Measurements from ENCODE around the gene EML4.
"Not testable (repeated sequence)": the region's sequence is repeated elsewhere in the genome, so short reads cannot be mapped to it uniquely, and the experiment has no call there.

Gene EML4

GRCh38 chr2:42315844-42316470, 146.8 kb downstream of the EML4 start:
- no peak for DNase-seq

- no peak for DNase-seq
Observed at GRCh38 chr2:42316910-42317309, 147.8 kb downstream of the EML4 start.

DNA sequence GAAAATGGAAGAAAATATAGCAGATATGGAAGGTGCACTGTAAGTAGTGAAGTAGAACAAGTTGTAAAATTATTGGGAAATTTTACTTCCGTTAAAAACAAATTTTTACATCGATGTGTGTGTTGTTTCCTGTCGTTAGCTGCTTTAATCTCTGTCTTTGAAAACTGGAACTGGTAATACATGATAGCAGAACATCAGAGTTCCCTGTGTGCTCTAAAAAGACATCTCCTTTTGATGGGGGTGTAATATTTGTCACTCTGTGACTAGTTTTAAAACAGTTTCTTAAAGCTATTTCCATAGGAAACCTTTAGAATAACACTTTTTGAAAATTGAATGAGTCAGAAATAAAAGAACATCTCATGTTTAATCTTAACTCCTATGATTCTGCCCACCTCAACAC, 148.3 kb downstream of the EML4 start:
- DNase-seq = no peak

GRCh38 chr2:42317945-42318344, 148.8 kb downstream of the EML4 start:
- no peak for DNase-seq

DNA sequence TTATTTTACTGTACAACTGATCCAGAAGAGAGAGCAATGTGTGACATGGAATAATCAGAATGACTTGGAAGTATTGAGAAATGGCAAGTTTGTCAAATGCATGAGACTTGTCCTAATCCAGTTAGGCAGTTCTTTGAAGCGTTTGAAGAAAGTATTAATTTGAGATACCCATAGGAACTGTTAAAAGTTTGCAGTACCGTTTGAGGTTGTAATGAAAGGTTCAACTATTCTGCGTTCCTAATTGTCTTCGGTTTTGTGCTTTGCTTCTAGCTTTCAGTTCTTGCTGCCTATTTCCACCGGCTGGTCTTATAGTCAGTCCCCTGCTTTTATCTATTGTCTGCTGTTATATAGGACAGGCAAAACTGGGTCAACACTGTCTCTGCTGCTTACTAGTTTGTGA, 150.1 kb downstream of the EML4 start:
- DNase-seq = no peak

DNA sequence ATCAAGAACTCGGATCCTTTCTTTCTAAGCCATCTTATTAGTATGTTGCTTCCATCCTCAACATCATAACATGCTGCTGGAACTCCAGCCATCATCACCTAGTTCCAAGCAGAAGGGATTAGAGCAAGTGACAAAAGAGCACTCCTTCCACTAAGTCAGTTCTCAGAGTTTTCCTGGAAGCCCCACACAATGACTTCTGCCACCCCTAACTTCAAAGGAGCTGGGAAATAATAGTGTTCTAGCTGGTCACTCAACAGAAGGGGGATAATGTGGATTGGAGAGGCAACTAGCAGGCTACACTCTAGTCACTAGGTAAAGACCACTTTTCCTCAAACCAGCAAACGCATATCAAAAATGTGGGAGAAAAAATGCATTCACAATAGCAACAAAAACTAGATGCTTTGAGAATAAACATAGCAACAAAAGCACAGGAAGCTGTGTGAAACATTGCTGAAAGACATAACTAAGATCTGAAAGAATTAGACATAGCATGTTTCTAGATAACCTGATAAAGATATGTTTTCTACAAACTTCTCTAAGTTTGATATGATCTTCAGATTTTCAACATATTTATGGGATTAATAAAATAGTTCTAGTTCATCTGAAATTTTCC, 152.4 kb downstream of the EML4 start:
- DNase-seq = no peak

DNA sequence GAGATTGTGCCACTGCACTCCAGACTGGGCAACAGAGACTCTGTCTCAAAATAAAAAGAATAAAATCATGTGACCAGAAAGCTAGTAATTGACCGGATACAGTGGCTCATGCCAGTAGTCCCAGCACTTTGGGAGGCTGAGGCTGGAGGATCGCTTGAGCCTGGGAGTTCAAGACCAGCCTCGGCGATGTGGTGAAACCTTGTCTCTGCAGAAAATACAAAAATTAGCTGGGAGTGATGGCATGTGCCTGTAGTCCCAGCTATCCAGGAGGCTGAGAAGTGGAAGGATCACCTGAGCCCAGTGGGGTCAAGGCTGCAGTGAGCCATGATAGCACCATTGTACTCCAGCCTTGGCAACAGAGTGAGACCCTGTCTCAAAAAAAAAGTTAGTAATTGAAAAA, 155.1 kb downstream of the EML4 start:
- DNase-seq = no peak

- DNase-seq = no peak
Observed at GRCh38 chr2:42324949-42325348, 155.8 kb downstream of the EML4 start.

DNA sequence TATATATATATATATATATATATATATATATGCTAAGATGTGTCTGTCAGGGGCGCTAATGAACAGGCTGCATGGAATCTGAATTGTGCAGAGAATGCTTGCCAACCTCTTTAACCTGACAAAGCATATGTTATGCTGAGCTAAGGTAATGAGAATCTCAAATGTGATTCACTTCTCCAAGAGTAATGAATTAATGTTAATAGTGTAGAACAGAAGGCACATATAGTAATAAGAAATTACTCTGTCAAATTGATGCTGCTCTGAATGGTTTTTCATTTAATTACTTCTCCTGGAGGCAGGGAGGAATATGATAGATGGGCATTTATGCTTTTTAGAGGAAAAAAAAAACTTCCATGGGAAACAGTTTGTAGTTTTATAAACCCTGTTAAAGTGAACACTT, 156.5 kb downstream of the EML4 start:
- no peak for DNase-seq

- DNase-seq = no peak
Observed at GRCh38 chr2:42327125-42327524, 158.0 kb downstream of the EML4 start.

DNA sequence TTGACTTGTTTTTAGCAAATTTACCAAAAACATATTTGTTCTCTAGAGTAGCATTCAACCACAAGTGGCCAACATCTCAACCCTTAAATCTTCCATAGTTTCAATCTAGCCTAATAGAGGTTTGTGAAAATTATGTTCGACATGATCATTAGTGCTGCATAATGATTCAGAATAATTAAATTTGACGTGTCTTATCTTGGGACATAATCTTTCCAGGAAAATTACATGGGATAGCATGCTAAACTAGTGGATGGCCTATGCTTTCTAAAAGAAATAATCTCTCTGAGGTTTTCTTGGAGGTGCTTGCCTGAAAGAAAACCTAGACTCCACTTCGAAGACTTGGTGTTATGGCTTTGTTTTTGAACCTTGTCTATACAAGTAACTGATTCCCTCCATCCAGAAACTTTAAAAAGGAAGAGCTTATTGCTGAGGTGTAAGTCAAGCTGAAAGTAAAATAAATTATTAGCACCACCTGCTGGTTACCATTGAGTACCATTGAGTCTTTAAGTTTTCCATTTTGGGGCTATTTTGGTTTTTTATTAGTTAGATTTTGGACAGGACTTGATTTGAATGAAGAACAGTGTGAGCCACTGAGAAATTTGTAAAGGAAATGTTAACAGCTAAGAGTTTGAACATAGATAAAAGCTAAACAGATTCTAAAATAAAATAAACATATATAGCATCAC, 159.1 kb downstream of the EML4 start:
- peak; percentile 24 for DNase-seq

DNA sequence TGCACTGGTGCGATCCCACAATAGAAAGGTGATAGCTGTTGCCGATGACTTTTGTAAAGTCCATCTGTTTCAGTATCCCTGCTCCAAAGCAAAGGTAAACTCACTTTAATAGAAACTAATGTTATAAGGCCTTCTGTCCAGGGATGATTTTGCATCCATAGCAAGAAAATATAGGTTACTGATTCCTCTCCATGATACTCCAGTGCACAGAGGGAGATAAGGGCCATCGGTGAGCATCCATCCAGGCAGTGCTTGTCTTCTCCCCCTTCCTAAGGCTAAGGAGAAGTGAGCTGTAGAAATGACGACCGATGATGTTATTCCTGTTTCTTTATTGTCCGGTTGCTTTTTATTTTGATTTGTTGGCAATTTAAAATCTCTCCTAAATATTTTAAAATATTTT, 159.8 kb downstream of the EML4 start:
- DNase-seq = no peak

DNA sequence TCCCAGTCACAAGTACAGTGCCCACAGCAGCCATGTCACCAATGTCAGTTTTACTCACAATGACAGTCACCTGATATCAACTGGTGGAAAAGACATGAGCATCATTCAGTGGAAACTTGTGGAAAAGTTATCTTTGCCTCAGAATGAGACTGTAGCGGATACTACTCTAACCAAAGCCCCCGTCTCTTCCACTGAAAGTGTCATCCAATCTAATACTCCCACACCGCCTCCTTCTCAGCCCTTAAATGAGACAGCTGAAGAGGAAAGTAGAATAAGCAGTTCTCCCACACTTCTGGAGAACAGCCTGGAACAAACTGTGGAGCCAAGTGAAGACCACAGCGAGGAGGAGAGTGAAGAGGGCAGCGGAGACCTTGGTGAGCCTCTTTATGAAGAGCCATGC, 160.6 kb downstream of the EML4 start:
- no peak for DNase-seq

DNA sequence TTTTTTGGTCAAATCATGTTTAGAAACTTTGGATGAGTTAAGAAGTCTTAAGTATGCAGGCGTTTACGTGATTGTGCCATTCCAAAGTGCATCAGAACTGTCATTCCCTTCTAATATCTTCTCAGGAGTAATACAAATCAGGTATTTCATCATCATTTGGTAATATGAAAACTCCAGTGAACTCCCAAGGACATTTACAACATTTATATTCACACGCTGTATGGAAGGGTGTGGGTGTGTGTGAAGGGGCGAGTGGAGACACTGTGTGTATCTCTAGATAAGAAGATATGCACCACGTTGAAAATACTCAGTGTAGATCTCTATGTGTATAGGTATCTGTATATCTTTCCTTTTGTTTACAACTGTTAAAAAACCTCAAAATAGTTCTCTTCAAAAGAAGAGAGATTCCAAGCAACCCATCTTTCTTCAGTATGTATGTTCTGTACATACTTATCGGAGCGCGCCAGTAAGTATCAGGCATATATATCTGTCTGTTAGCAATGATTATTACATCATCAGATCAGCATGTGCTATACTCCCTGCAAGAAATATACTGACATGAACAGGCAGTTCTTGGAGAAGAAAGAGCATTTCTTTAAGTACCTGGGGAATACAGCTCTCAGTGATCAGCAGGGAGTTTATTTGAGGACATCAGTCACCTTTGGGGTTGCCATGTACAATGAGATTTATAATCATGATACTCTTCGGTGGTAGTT, 162.6 kb downstream of the EML4 start:
- no peak for DNase-seq

DNA sequence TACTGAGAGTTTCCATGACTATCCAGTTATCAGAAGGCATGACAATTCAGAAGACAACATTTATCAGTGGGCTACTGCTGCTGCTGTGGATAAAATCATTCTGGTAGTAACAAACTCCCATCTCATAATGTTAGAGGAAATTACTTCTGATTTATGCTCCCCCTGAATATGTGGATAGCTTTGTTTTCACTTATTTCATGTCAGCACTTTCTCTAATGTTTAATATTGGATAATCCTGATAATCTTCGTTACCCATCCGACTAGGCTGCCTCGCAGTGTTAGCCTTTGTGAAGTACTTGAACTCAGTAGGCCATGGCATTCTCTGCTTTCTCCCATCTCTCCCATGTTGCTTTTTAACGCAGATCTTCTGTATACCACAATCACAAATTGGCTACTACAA, 163.4 kb downstream of the EML4 start:
- no peak for DNase-seq

DNA sequence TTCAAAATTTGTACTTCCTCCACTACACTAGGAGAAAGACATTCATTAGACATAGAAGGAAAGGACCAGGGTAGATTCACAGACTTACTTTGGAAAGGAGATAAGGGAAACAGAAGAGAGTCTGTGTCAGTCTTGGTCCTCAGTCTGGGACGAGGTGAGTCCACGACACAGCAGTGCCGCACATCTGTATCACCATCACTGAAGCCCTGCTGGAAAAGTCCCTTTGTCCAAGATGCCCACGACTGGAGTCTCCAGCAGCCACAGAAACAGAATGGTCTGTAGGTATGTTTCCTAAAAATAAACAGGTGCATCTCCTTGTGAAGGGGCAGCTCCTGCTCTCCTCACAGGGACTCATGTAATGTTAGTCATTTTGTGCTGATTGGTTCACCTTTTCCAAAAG, 164.4 kb downstream of the EML4 start:
- DNase-seq = no peak

DNA sequence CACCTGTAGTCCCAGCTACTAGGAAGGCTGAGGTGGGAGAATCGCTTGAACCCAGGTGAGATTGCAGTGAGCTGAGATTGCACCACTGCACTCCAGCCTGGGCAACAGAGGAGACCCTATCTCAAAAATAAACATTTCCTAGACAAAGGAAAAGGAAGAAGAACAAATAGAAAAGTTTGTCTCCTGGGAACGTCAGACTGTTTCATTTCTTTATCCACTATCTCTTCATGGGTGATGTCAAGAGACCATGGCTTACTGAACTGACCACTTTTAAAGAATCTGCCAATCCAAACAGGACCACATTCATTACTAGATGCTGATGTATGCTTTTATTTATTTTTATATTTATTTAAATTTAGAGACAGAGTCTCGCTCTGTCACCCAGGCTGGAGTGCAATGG, 165.1 kb downstream of the EML4 start:
- no peak for DNase-seq

- DNase-seq = not testable (repeated sequence)
Observed at GRCh38 chr2:42334865-42335264, 165.7 kb downstream of the EML4 start.

- DNase-seq = no peak
Observed at GRCh38 chr2:42335514-42336104, 166.5 kb downstream of the EML4 start.

GRCh38 chr2:42336361-42336965, 167.3 kb downstream of the EML4 start:
- no peak for DNase-seq

GRCh38 chr2:42337356-42337820, 168.2 kb downstream of the EML4 start:
- no peak for DNase-seq

DNA sequence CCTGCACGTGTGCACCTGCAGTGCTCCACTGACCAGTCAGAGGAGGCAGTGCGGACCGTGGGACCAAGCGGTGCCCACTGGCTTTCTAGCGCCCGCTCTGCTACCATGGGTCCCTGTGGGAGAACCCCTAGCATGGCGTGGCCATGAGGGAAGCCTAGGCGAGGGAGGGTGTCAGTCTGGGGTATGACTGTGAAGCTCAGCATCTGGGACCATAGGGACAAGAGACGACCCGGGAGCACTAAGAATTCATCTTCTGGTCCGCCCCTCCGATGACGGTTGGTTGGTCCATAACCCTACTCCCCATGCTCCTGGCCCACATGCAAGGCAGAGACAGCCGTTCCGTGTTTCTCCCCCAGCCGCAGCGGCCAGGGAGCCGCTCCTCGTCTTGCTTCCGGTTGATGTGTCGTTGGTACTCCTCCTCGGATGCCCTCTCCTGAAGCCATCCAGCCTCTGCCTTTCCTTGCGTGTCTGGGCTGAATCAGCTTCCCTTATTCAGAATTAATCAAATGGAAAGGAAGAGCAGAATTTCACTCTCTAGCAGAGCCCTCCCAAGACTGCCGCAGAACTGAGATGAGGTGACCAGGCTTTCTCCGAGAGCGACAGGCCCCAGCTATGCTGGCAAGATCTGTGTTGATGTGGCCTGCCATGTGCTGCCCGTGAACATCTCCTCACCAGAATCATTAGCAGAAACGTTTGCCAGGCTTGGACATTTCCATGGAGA, 168.9 kb downstream of the EML4 start:
- DNase-seq = no peak
